H9 (cell line): Measurements from ENCODE around the gene DAB1. TPM values are rescaled to one million over a fixed set of nuclear protein-coding genes. Genes with fewer than 3 reads are reported as not detected.

Source experiments
- DNase-seq: peaks from one replicate; pipeline ENCODE4 v3.0.0-alpha.2; 2017
- H2AFZ ChIP-seq: one replicate; pipeline ENCODE4 v1.6.1; 2013; ENCODE audit warnings: mild to moderate bottlenecking, low read length, control low read depth, moderate library complexity
- H2AK5ac ChIP-seq: 2 replicates; pipeline ENCODE4 v1.6.1; 2013; ENCODE audit warnings: low read length, control low read depth, mixed read lengths; ENCODE audit not compliant: insufficient read length
- H2BK120ac ChIP-seq: one replicate; pipeline ENCODE4 v1.6.1; 2013; ENCODE audit warnings: low read depth, mild to moderate bottlenecking, low read length, control low read depth, inconsistent platforms; ENCODE audit not compliant: poor library complexity, severe bottlenecking
- H2BK12ac ChIP-seq: 2 replicates; pipeline ENCODE4 v1.6.1; 2013; ENCODE audit warnings: low read length, control low read depth, mixed read lengths, low read depth; ENCODE audit not compliant: insufficient read length
- H2BK15ac ChIP-seq: 2 replicates; pipeline ENCODE4 v1.6.1; 2013; ENCODE audit warnings: low read depth, low read length, control low read depth
- H2BK20ac ChIP-seq: one replicate; pipeline ENCODE4 v1.6.1; 2013; ENCODE audit warnings: low read depth, mild to moderate bottlenecking, low read length, control low read depth, inconsistent platforms; ENCODE audit not compliant: poor library complexity, severe bottlenecking
- H2BK5ac ChIP-seq: 2 replicates; pipeline ENCODE4 v1.6.1; 2013; ENCODE audit warnings: low read length, control low read depth, mixed read lengths; ENCODE audit not compliant: insufficient read length
- H3K14ac ChIP-seq: 2 replicates; pipeline ENCODE4 v1.6.1; 2013; ENCODE audit warnings: low read length, control low read depth; ENCODE audit not compliant: insufficient read depth
- H3K18ac ChIP-seq: 2 replicates; pipeline ENCODE4 v1.6.1; 2013; ENCODE audit warnings: low read depth, mild to moderate bottlenecking, mixed read lengths, low read length, control low read depth; ENCODE audit not compliant: insufficient read length
- H3K23ac ChIP-seq: 2 replicates; pipeline ENCODE4 v1.6.1; 2013; ENCODE audit warnings: low read length, control low read depth, mixed read lengths, low read depth; ENCODE audit not compliant: insufficient read length
- H3K23me2 ChIP-seq: 2 replicates; pipeline ENCODE4 v1.6.1; 2013; ENCODE audit warnings: low read depth, mild to moderate bottlenecking, mixed read lengths, low read length, control low read depth; ENCODE audit not compliant: insufficient read length, poor library complexity, severe bottlenecking
- H3K27ac ChIP-seq: 2 replicates; pipeline ENCODE4 v1.5.1; 2013; ENCODE audit warnings: low read length, control low read depth, mixed read lengths, low read depth; ENCODE audit not compliant: insufficient read length
- H3K27me3 ChIP-seq: 2 replicates; pipeline ENCODE4 v1.6.1; 2013; ENCODE audit warnings: low read length, control low read depth, inconsistent platforms; ENCODE audit not compliant: insufficient read depth
- H3K4ac ChIP-seq: 2 replicates; pipeline ENCODE4 v1.6.1; 2013; ENCODE audit warnings: low read depth, mild to moderate bottlenecking, control low read depth, inconsistent platforms, low read length, moderate library complexity
- H3K4me1 ChIP-seq: 2 replicates; pipeline ENCODE4 v1.6.1; 2013; ENCODE audit warnings: low read length, control low read depth, inconsistent platforms; ENCODE audit not compliant: insufficient read depth
- H3K4me2 ChIP-seq: 2 replicates; pipeline ENCODE4 v1.6.1; 2013; ENCODE audit warnings: low read length, control low read depth, mixed read lengths; ENCODE audit not compliant: insufficient read length, insufficient read depth
- H3K56ac ChIP-seq: 2 replicates; pipeline ENCODE4 v1.6.1; 2013; ENCODE audit warnings: low read depth, mild to moderate bottlenecking, mixed read lengths, low read length, control low read depth; ENCODE audit not compliant: insufficient read length
- H3K79me1 ChIP-seq: 2 replicates; pipeline ENCODE4 v1.6.1; 2013; ENCODE audit warnings: low read depth, mild to moderate bottlenecking, moderate library complexity, low read length, control low read depth, inconsistent platforms; ENCODE audit not compliant: insufficient read depth, poor library complexity, severe bottlenecking
- H3K79me2 ChIP-seq: 2 replicates; pipeline ENCODE4 v1.6.1; 2013; ENCODE audit warnings: low read length, control low read depth, inconsistent platforms; ENCODE audit not compliant: insufficient read depth
- H3K9ac ChIP-seq: 2 replicates; pipeline ENCODE4 v1.6.1; 2013; ENCODE audit warnings: low read length, control low read depth, mixed read lengths; ENCODE audit not compliant: insufficient read length; ENCODE audit errors: extremely low read depth
- H3K9me3 ChIP-seq: one replicate; pipeline ENCODE4 v1.6.1; 2013; ENCODE audit warnings: low read depth, low read length, inconsistent platforms; ENCODE audit not compliant: control insufficient read depth
- H3T11ph ChIP-seq: one replicate; pipeline ENCODE4 v1.6.1; 2013; ENCODE audit warnings: mild to moderate bottlenecking, low read length, control low read depth, inconsistent platforms
- H4K20me1 ChIP-seq: one replicate; pipeline ENCODE4 v1.6.1; 2013; ENCODE audit not compliant: control insufficient read depth, insufficient read length, insufficient read depth
- H4K5ac ChIP-seq: 2 replicates; pipeline ENCODE4 v1.6.1; 2013; ENCODE audit warnings: low read depth, mild to moderate bottlenecking, mixed read lengths, low read length, control low read depth; ENCODE audit not compliant: insufficient read length
- H4K8ac ChIP-seq: replicated peaks from 2 replicates; pipeline ENCODE4 v1.6.1; 2013; ENCODE audit warnings: low read length, control low read depth, mixed read lengths, low read depth; ENCODE audit not compliant: insufficient read length
- H4K91ac ChIP-seq: 2 replicates; pipeline ENCODE4 v1.6.1; 2013; ENCODE audit warnings: low read depth, mild to moderate bottlenecking, moderate library complexity, mixed read lengths, low read length, control low read depth; ENCODE audit not compliant: insufficient read length
- H3K27ac Mint-ChIP-seq, 3 experiments: 2 replicates in 2 of 3; 3 replicates in 1 of 3; pipeline ENCODE4 v1.8.0; 2020 to 2021; ENCODE audit warnings: mixed read lengths in 3 of 3, mild to moderate bottlenecking in 1 of 3, moderate library complexity in 1 of 3
- H3K27me3 Mint-ChIP-seq: 2 replicates; pipeline ENCODE4 v1.8.0; 2021; ENCODE audit warnings: low read depth, mild to moderate bottlenecking, moderate library complexity, mixed read lengths
- H3K36me3 Mint-ChIP-seq, 3 experiments: 2 replicates in 2 of 3; 3 replicates in 1 of 3; pipeline ENCODE4 v1.8.0; 2020 to 2021; ENCODE audit warnings: low read depth in 3 of 3, mixed read lengths in 3 of 3; ENCODE audit not compliant: insufficient read depth in 1 of 3
- H3K4me1 Mint-ChIP-seq, 2 experiments: 2 replicates each; pipeline ENCODE4 v1.8.0; 2020; ENCODE audit warnings: mixed read lengths in 2 of 2
- H3K4me3 Mint-ChIP-seq, 2 experiments: 2 replicates in 1 of 2; 3 replicates in 1 of 2; pipeline ENCODE4 v1.8.0; 2020 to 2021; ENCODE audit warnings: mild to moderate bottlenecking in 2 of 2, mixed read lengths in 2 of 2, moderate library complexity in 1 of 2
- H3K9me3 Mint-ChIP-seq, 2 experiments: 2 replicates in 1 of 2; 3 replicates in 1 of 2; pipeline ENCODE4 v1.8.0; 2020; ENCODE audit warnings: mild to moderate bottlenecking in 2 of 2, mixed read lengths in 2 of 2, moderate library complexity in 1 of 2
- WGBS: extraction: QIAGEN DNeasy Blood & Tissue Kit; methylation state at CpG from one replicate; pipeline ENCODE4 v1.1.7; 2013; ENCODE audit warnings: missing lambda C conversion rate, low lambda C conversion rate, mixed read lengths; ENCODE audit not compliant: insufficient read length; ENCODE audit errors: extremely low coverage; 5-methylcytosine and 5-hydroxymethylcytosine counted together
- total RNA-seq: library from RNA; stranded (reverse); gene quantifications from 2 replicates; pipeline ENCODE4 v1.2.1, GENCODE V29; 2021
- TF ChIP-seq, protein P1 (sequence below): fragments of 200-600 bp; sonication (generic); conservative IDR thresholded peaks from 3 replicates; pipeline ENCODE4 v1.8.0; 2021; ENCODE audit warnings: antibody characterized with exemption, mild to moderate bottlenecking

The DAB1 gene
- total RNA-seq, 1 experiment from 2014 or later: 9.3 TPM

GRCh38 chr1:57048856-57049255, 375.0 kb downstream of the DAB1 start:
- H3K27ac Mint-ChIP-seq: peak overlapping the region in 1 of 3 experiments; percentile 6; a peak in 2 of 7 replicates
- peaks cover 22 to 27% of the 10 kb centered on the region in 2 experiments for H3K4me1 Mint-ChIP-seq
- Histone ChIP-seq H3K23me2 (no peaks in the 10 kb centered on the region), H4K8ac (no peak overlapping the region), H3K79me2 (no peaks in the 10 kb centered on the region), H3K56ac (no peak overlapping the region), H3K27me3 (no peaks in the 10 kb centered on the region), H3K18ac (no peak overlapping the region), H3K27ac (no peak overlapping the region), H3K9me3 (no peaks in the 10 kb centered on the region), H2BK15ac (no peak overlapping the region), H2BK5ac (no peak overlapping the region), H2BK120ac (no peak overlapping the region), H3K4me1 (no peaks in the 10 kb centered on the region; the same call in 1 of the 2 replicates), H2AFZ (no peak overlapping the region), H2BK20ac (no peak overlapping the region), H2BK12ac (no peak overlapping the region), H3T11ph (no peak overlapping the region), H3K9ac (no peak overlapping the region), H4K91ac (no peak overlapping the region), H3K4ac (no peak overlapping the region), H3K4me2 (no peak overlapping the region), H3K23ac (no peak overlapping the region), H3K79me1 (no peaks in the 10 kb centered on the region), H4K20me1 (no peaks in the 10 kb centered on the region), H3K14ac (no peak overlapping the region), H2AK5ac (no peak overlapping the region), H4K5ac (no peak overlapping the region)
- H3K9me3 Mint-ChIP-seq: no peaks in the 10 kb centered on the region
- TF ChIP-seq, protein P1, sequence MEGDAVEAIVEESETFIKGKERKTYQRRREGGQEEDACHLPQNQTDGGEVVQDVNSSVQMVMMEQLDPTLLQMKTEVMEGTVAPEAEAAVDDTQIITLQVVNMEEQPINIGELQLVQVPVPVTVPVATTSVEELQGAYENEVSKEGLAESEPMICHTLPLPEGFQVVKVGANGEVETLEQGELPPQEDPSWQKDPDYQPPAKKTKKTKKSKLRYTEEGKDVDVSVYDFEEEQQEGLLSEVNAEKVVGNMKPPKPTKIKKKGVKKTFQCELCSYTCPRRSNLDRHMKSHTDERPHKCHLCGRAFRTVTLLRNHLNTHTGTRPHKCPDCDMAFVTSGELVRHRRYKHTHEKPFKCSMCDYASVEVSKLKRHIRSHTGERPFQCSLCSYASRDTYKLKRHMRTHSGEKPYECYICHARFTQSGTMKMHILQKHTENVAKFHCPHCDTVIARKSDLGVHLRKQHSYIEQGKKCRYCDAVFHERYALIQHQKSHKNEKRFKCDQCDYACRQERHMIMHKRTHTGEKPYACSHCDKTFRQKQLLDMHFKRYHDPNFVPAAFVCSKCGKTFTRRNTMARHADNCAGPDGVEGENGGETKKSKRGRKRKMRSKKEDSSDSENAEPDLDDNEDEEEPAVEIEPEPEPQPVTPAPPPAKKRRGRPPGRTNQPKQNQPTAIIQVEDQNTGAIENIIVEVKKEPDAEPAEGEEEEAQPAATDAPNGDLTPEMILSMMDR: no peak
- H3K27me3 Mint-ChIP-seq: peaks cover 4% of the 10 kb centered on the region
- DNase-seq: no peak
- WGBS: no CpG with 5 or more reads among the region's 9 CpGs
- no peak overlapping the region for H3K4me3 Mint-ChIP-seq
- no peaks in the 10 kb centered on the region; a peak in 1 of 7 replicates for H3K36me3 Mint-ChIP-seq
